C4-2B (cell line): ENCODE results near the gene HDAC10.

Source experiments
- ZFX ChIP-seq: fragments of 450-650 bp; IDR thresholded peaks from 2 replicates; pipeline ENCODE4 v1.6.1; 2017
- TF ChIP-seq, protein P1 (sequence below): fragments of 450-650 bp; conservative IDR thresholded peaks from 2 replicates; pipeline ENCODE4 v1.5.1; 2017; ENCODE audit warnings: mild to moderate bottlenecking

DNA sequence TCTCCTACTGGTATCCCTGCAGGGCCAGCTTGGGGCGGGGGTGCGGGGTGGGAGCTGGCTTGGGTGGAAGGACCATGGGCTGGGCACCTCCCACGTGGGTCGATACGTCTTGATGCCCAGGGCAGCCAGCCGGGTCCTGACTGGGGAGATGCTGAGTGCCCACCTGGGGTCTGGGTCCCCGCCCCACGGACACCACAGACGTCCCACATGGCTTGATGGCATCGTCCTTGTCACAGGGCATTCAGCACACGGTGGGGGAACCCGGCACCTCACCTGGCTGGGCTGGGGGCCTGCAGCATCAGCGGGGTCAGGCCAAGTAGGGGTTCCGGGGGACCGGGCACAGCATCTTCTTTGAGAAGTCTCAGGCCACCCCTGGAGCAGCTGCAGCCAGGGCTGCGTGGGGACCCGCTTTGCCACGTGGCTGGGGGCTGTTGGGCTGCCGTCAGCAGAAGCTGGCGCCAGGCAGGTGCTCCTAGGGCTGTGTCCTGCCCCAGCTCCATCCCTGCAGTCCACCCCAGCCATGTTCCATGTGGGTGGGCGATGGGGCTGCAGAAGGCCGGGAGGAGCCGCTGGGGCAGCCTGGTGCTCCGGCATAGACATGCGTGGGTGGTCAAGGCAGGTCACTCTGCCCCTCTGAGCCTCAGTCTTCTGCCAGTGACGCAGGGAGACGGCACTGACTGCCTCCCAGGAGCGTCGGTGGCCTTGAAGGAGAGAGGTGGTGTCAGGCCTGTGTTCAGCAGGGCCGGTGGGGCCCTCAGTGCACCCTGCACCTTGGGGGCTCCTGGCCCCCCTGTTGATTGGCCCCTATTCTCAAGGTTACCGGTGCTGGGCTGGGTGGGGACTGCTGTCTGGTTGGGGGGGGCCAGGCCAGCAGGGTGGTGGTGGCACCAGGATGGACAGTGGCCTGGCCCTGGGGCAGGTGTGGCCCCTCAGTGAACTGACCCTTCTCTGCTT is 41.8 kb downstream of the HDAC10 start:
- TF ChIP-seq, protein P1, sequence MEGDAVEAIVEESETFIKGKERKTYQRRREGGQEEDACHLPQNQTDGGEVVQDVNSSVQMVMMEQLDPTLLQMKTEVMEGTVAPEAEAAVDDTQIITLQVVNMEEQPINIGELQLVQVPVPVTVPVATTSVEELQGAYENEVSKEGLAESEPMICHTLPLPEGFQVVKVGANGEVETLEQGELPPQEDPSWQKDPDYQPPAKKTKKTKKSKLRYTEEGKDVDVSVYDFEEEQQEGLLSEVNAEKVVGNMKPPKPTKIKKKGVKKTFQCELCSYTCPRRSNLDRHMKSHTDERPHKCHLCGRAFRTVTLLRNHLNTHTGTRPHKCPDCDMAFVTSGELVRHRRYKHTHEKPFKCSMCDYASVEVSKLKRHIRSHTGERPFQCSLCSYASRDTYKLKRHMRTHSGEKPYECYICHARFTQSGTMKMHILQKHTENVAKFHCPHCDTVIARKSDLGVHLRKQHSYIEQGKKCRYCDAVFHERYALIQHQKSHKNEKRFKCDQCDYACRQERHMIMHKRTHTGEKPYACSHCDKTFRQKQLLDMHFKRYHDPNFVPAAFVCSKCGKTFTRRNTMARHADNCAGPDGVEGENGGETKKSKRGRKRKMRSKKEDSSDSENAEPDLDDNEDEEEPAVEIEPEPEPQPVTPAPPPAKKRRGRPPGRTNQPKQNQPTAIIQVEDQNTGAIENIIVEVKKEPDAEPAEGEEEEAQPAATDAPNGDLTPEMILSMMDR, result no peak
- no peak for TF ChIP-seq ZFX
